T-helper 1 cell treated with Interleukin-12 subunit alpha and Interleukin-12 subunit beta and Interleukin-4 antibody, amounts not matched to agents 30 ng/mL and 1 ng/mL, for 36 hours (primary cell): ENCODE data around the gene KCNN1. TPM values are rescaled to one million over a fixed set of nuclear protein-coding genes. Genes with fewer than 3 reads are reported as not detected.
"Not testable (repeated sequence)": the region's sequence is repeated elsewhere in the genome, so short reads cannot be mapped to it uniquely, and the experiment has no call there.

Experiments used
- intact Hi-C: fragments of 100-400 bp; cut with micrococcal nuclease; formaldehyde crosslinking; loops from one replicate; pipeline ENCODE4 v1.15.1; 2024
- total RNA-seq: library from RNA; stranded (reverse); gene quantifications from 2 replicates; pipeline ENCODE4 v1.2.3, GENCODE V29; 2022

KCNN1 gene
- total RNA-seq, 1 donor from 2014 or later: 0.20 TPM

DNA sequence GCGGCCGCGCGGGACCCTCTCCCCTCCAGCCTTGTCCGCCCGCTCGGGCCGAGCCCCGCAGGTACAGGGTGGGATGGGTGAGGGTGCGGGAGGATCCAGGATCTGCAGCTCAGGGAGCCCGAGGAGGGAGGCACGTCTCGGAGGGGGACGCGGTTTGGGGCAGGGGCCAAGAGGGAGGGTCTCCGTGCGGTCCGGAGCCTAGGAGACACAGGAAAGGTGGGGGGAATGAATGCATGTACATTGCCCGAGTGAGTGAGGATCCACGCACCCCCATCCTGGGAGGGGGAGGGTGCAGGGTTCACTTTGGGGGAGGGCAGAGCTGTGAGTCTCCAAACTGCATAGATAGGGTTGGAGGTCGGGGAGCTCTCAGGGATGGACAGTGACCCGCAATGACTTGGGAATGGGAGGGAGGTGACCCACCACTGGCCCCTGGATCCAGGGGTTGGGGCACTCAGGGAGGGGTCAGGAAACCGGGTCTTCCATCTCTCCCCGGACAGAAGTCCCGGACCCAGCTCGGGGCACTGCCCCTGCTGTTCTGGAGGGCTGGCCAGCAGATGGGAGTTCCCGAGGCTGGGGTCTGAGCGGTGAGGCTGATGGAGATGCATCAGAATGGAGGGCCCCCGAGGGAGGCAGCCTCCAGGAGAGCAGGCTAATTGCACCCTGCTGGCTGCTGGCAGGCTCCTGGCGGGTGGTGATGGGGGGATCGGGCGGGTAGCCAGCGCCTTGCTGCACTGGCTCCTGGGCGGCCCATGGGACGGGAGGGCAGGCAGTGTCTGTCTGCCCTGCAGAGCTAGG lies 547 bp downstream of the KCNN1 start:
- intact Hi-C loops: no loop called here

DNA sequence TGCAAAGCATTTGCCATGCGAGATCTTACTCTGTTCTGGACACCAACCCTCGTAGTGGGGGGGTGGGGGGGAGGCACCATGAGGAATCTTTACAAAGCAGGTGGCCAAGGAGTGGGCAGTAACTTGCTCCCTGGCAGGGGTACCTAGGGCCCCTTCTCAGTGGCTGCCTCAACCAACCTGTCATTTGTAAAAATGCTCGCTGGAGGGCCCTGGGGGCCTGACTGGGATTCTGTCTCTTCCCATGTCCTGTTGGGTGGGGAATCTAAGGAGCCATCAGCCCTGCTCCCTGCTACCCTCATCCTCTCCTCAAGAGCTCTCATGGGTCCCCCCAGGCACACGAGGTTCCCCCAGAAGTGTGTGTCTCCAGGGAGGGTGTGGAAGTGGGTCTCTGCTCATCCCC lies 1.5 kb downstream of the KCNN1 start:
- intact Hi-C loops: no loop called here

DNA sequence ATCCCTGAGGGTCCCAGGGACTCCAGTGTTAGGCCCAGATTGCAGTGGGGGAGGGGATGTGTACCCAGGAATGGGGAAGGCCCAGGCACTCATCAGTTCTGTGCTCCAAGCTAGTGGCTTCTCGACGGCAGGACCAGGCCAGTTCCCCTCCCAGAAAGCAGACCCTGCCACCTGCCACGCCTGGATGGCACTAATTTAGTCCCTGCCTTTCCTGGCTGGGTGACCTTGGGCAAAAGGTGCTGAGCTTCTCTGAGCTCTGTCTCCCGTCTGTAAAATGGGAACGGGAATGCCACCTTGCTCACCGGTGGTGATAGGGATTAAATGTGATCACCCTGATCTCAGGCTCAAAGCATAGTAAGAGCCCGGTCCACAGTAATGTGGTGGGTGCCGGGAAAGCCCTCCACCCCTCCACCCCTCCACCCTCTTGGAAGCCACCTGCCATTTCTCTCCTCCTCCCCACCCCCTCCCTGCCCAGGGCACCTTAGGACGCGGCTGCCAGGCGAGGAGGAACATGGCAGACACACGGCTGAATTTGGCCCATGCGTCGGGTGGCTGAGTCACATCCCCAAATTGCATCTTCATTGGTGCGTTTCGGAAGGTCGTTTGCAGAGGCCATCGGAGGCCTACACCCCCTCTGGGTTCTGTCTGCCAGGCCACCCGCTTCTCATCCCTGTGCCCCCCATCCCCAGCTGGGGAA lies 2.3 kb downstream of the KCNN1 start:
- intact Hi-C loops: no loop called here

DNA sequence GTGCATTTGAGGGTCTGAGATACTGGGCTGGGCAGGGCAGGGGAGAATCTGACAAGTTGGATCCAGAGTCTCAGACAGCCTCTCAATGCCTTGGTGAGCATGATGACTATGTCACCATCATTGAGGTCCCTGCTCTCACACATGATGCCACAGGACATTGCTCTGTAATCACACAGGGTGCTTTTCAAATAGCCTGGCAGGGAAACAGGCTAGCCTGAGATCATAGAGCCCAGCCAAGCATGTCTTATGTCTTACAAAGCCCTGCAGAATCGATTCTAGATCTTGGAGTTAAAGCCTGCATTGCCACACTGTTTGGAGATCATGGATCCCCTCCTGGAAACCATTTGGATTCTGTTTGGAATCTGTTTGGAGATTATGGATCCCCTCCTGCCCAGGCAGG lies 5.3 kb downstream of the KCNN1 start:
- intact Hi-C loops: no loop called here

DNA sequence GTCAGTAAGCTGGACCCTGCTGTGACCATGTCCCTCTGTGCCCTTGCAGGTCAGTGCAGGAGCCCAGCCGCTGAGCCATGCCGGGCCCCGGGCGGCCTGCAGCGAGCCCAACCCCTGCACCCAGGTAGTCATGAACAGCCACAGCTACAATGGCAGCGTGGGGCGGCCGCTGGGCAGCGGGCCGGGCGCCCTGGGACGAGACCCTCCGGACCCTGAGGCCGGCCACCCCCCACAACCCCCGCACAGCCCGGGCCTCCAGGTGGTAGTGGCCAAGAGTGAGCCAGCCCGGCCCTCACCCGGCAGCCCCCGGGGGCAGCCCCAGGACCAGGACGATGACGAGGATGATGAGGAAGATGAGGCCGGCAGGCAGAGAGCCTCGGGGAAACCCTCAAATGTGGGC lies 6.9 kb downstream of the KCNN1 start:
- intact Hi-C loops: no loop called here

DNA sequence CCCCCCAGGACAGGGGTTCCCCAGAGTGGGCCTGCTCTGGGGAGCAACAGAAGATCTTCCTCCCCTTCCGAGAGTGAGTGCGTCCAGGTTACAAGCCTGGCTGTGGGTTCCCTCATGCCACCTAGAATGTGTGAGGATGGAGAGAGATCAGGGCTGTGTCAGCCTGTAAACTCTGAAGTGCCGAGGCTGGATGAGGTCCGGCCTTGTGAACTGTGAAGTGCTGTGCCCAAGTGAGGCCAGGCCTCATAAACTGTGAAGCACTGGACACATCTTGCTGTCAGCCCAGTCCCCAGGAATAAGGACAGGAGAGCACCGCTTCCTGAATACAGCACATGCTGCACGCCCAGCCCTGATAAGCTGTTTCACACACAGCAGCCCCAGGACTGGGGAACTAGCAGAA lies 7.6 kb downstream of the KCNN1 start:
- intact Hi-C loops: no loop called here

DNA sequence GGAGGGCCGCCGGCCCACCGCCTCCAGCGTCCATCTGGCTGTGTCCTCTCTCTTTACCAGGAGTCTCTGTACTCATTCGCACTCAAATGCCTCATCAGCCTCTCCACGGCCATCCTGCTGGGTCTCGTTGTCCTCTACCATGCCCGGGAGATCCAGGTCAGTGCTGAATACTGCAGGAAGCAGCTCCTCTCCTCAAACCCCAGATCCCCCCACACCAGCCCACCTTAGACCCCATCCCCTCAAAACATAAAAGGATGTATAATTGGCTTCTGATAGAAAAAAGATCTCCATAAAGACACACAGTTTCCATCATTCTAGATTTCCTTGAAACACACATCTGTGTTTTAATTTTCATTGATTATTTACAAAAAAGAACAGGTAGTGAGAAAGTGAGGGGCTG lies 8.1 kb downstream of the KCNN1 start:
- intact Hi-C loops: no loop called here

DNA sequence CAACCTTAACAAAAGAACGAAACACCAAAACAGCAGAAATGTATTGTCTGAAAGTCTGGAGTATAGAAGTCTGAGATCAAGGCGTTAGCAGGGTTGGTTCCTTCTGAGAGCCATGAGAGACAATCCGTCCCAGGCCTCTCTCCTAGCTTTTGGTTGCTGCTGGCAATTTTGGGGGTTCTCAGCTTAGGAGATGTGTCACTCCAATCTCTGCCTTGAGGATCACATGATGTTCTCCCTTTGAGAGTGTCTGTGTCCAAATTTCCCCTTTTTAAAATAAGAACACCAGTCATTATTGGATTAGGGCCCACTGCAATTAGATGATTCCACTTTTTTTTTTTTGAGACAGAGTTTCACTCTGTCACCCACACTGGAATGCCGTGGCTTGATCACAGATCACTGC lies 10.1 kb downstream of the KCNN1 start:
- intact Hi-C loops: no loop called here

DNA sequence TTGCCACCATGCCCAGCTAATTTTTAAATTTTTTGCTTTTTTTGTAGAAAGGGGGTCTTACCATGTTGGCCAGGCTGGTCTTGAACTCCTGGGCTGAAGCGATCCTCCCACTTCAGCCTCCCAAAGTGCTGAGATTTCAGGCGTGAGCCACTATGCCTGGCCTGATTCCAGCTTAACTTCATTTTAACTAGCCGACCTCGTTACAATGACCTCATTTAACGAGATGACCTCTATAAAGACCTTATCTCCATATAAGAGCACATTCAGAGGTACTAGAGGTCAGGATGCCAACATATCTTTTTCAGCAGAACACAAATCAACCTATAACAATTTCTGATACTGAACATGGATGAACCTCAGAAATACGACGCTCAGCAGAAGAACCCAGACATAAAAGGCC lies 10.6 kb downstream of the KCNN1 start:
- intact Hi-C loops: no loop called here

DNA sequence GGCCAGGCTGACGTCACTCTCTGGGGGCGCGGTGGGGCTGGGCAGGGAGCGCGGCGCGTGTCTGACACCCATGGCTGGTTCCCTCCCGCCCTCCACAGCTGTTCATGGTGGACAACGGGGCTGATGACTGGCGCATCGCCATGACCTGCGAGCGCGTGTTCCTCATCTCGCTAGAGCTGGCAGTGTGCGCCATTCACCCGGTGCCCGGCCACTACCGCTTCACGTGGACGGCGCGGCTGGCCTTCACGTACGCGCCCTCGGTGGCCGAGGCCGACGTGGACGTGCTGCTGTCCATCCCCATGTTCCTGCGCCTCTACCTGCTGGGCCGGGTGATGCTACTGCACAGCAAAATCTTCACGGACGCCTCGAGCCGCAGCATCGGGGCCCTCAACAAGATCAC lies 14.7 kb downstream of the KCNN1 start:
- intact Hi-C loops: no loop called here

DNA sequence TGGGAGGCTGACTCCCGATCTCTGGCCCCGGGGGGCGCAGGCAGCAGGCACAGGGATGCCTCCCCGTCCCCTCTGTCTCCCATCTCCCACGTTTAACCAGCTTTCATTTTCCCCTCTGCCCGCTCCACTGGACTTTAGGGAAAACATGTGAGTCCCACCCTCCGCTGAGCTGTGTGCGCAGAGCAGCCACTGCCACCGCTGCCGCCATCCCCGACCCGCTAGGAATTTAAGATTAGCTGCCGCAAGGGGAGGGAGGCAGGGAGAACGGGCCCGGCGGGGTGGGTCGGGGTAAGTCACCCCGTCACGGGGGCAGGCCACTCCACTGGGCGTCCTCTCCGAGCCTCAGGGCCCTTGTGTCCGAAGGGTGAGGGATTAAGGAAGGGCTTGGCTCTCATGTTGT lies 15.5 kb downstream of the KCNN1 start:
- intact Hi-C loops: no loop called here

DNA sequence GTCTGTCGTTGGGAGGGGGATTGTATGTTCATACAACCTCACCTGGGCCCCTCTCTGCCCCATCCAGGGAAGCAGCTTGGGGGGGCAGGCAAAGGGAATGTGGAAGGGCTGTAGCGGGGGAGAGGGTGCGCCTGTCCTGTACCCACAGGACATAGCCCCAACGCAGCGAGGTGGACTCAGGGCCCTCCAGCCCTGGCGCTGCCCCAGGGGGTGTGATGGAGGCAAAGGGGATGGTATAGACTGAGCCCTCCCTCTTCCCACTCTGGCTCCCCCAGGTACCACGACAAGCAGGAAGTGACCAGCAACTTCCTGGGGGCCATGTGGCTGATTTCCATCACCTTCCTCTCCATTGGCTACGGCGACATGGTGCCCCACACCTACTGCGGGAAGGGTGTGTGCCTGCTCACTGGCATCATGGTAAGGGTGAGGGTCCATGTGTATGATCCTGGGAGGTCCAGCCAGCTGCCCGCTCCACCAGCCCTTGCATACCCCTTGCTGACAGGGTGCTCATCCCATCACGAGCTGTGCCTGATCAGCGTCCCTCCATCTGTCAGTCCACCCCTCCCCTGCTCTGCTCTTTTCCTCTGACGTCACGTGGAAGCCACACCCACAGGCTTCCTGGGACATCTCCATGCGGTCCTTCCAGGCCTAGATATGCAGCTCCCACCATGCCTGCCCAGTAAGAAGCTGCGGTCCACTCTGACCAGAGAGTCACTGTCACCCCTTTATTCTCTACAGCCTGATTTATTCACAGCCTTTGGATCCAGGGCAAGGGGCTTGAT lies 18.3 kb downstream of the KCNN1 start:
- intact Hi-C loops: no loop called here

DNA sequence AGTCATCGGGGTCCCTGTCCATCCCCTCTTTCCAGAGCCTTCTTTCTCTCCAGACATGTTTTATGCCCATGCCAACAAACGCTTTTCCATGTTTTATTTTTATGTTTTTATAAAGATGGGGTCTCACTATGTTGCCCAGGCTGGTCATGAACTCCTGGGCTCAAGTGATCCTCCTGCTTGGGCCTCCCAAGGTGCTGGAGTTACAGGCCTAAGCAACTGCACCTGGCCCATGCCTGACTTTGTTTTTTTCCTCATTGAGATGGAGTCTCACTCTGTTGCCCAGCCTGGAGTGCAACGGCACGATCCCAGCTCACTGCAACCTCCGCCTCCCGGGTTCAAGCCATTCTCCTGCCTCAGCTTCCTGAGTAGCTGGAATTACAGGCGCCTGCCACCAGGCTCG lies 19.7 kb downstream of the KCNN1 start:
- intact Hi-C loops: not testable (repeated sequence)

DNA sequence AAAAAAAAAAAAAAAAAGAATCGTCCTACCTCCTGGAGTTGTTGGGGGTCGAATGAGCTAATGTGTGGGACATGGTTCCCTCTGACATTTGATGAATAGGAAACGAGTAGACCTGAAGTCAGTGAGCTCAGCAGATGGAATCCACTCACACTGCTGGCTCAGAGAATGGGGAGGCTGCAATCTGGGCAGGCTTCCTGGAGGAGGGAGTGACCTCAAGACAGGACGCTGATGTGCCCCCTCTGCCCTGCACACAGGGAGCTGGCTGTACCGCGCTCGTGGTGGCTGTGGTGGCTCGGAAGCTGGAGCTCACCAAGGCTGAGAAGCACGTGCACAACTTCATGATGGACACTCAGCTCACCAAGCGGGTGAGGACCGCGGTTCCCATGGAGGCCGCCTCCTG lies 21.3 kb downstream of the KCNN1 start:
- intact Hi-C loops: no loop called here

DNA sequence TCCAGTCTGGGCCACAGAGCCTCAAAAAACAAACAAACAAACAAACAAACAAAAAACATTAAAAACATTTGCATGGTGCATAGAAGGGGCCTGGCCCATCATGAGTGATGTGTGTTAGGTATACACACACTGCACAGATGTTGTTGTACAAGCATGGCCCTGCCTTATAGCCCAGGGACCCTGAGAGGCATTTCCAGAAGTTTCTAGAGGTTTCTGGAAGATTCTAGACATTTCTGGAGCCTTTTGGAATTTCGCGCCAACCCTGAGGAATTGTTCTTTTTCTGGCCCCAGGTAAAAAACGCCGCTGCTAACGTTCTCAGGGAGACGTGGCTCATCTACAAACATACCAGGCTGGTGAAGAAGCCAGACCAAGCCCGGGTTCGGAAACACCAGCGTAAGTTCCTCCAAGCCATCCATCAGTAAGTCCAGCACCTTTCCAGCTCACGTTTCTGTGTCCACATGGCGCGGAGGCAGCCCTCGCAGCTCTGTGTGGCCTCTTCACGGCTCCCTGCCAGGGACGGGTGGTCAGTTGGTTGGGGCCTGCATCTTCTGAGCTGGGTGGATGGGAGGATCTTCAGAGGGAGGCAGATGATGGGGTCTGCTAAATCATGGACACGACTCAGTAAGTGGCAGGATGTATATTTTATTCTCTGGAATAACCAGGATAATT lies 22.7 kb downstream of the KCNN1 start:
- intact Hi-C loops: no loop called here

DNA sequence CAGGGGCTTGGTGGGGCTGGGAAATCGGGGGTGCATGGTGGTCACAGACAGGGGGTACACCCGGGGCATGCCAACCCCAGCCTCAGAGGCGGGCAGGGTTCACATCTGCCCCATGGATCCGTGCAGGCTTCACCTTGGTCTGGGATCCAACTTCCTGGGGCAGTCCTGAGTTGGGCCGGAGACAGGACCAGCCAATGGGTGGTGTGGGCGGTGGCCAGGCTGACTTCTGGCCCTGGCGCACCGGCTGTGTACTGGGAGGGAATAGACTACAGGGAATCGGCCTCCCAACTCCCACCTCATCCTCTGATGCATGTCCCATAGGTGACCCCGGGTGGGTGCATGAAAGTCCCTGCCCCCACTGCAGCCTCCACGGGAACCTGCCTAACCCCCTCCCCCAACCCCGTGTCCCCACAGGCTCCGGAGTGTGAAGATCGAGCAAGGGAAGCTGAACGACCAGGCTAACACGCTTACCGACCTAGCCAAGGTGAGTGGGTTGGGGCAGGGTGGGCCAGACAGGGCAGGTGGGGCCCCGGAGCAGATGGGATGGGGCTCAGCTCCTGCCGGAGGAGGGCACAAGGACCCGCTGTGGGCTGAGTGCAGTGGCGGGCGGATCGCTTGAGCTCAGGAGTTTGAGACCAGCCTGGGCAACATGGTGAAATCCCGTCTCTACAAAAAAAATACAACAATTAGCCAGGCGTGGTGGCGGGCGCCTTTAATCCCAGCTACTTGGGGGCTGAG lies 26.3 kb downstream of the KCNN1 start:
- intact Hi-C loops: no loop called here

DNA sequence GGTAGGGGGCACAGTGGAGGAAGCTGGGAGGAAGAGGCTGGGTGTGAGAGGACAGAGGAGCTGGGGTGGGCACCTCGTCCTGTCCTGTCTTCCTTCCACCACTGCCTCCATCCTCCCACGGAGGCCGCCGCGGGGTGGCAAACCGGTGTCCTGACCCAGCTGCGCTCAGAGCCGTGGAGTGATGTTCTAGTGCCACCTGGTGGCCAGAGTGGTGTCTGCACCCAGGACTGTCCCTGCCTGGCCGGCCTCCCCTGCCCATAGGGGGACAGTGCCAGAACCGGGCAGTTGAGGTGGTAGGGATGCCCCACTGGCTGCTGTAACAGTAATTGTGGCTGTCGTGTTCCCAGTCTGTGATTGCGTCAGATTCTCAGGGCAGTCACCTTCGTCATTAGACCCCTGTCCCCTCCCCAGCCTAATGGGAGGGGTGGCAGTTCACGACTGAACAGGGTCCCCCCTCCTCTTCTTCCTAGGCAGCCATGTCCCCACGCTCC lies 30.0 kb downstream of the KCNN1 start:
- intact Hi-C loops: loop anchor here (1.0 to 5.0 kb wide), 4 partner anchors 51 to 138 kb away; partner anchors contain the start of genes RPL18A and SLC5A5

DNA sequence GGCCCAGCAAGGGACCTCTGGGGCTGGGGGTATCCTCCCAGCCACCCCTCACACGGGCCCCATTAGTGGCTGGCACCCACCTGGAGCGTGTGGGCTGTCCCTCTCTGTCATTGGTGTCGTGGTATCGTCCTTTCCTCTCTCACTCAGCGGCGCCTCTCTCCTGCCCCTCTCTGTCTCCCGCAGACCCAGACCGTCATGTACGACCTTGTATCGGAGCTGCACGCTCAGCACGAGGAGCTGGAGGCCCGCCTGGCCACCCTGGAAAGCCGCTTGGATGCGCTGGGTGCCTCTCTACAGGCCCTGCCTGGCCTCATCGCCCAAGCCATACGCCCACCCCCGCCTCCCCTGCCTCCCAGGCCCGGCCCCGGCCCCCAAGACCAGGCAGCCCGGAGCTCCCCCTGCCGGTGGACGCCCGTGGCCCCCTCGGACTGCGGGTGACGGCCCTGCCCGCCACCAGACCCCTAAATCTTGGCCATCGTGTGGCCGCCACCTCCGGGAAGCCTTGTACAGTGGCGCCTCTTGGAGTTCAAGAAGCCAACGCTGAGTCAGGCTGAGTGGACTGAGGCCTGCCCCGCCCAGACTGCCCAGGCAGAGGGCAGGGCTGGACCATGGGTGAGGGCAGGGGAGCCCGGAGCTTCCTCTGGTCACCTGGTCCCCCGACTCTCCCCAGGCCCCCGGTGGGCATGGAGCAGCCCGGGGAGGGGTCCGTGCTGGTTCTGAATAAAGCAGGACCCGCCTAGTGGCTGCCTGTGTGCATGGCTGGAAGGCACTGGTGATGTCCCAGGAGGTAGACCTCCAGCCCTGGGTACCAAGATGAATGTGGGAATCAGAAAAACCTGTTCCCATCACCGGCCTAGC lies 31.3 kb downstream of the KCNN1 start:
- intact Hi-C loops: loop anchor here (1.0 to 5.0 kb wide), 4 partner anchors 52 to 139 kb away; partner anchors contain the start of genes RPL18A and SLC5A5

DNA sequence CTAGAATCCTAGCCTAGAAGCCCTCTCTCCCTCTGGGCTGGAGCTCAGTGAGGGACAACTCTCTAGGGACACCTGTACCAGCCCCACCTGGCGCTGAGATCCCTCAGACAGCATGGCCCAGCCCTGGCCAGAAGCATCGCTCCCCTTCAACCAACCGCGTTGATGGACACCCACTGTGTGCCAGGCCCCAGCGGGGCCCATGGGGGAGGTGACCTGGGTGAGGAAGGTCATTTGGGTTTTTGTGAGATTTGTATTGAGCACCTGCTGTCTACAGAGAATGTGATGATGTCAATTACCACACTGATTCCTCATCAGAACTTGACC lies 31.9 kb downstream of the KCNN1 start:
- intact Hi-C loops: loop anchor here (5.0 kb wide), 1 partner anchor 126 kb away; the partner anchor contains the start of gene SLC5A5
